ENCODE results near the gene CCDC191.

CCDC191 gene

GRCh38 chr3:114058646-114059045, 2.3 kb upstream of the CCDC191 start:
- DNase-seq = no peak

- no peak for DNase-seq
These were observed 653 bp upstream of the CCDC191 start for GRCh38 chr3:114057011-114057347.

GRCh38 chr3:114052216-114052615, 4.1 kb downstream of the CCDC191 start:
- DNase-seq = no peak

- DNase-seq = no peak
These were observed 13.1 kb downstream of the CCDC191 start for GRCh38 chr3:114043205-114043604.

- no peak for DNase-seq
These were observed 20.4 kb downstream of the CCDC191 start for GRCh38 chr3:114035896-114036295.

- DNase-seq = no peak
These were observed 21.4 kb downstream of the CCDC191 start for GRCh38 chr3:114034787-114035545.

GRCh38 chr3:114034211-114034610, 22.1 kb downstream of the CCDC191 start:
- DNase-seq = no peak

- no peak for DNase-seq
These were observed 22.6 kb downstream of the CCDC191 start for GRCh38 chr3:114033721-114034120.

- DNase-seq = no peak
These were observed 30.0 kb downstream of the CCDC191 start for GRCh38 chr3:114026331-114026730.

- no peak for DNase-seq
These were observed 30.9 kb downstream of the CCDC191 start for GRCh38 chr3:114025451-114025850.

GRCh38 chr3:114022145-114022802, 34.1 kb downstream of the CCDC191 start:
- DNase-seq = no peak

- DNase-seq = no peak
These were observed 35.4 kb downstream of the CCDC191 start for GRCh38 chr3:114020907-114021306.

GRCh38 chr3:114019486-114019885, 36.8 kb downstream of the CCDC191 start:
- no peak for DNase-seq

GRCh38 chr3:114014211-114014610, 42.1 kb downstream of the CCDC191 start:
- no peak for DNase-seq

- DNase-seq = no peak
These were observed 45.1 kb downstream of the CCDC191 start for GRCh38 chr3:114011059-114011797.

- DNase-seq = no peak
These were observed 50.8 kb downstream of the CCDC191 start for GRCh38 chr3:114005481-114005880.

- no peak for DNase-seq
These were observed 70.8 kb downstream of the CCDC191 start for GRCh38 chr3:113985541-113985940.

GRCh38 chr3:113983544-113983943, 72.8 kb downstream of the CCDC191 start:
- DNase-seq = no peak

GRCh38 chr3:113981803-113982202, 74.5 kb downstream of the CCDC191 start:
- no peak for DNase-seq

- no peak for DNase-seq
These were observed 76.4 kb downstream of the CCDC191 start for GRCh38 chr3:113979916-113980315.

GRCh38 chr3:113977822-113978221, 78.5 kb downstream of the CCDC191 start:
- DNase-seq = no peak

- DNase-seq = no peak
These were observed 87.3 kb downstream of the CCDC191 start for GRCh38 chr3:113968986-113969385.

- no peak for DNase-seq
These were observed 90.2 kb downstream of the CCDC191 start for GRCh38 chr3:113966172-113966571.

- DNase-seq = no peak
These were observed 92.4 kb downstream of the CCDC191 start for GRCh38 chr3:113963879-113964278.

Measured in DMS79 (cell line).